Natural killer cell treated with Interleukin-12 subunit alpha and Interleukin-12 subunit beta and Interleukin-15 and Interleukin-18, amount 100 ng/mL, for 72 hours (primary cell): Measurements from ENCODE around the gene DYNC1H1. TPM values are rescaled to one million over a fixed set of nuclear protein-coding genes. Genes with fewer than 3 reads are reported as not detected.
"Not testable (repeated sequence)": the region's sequence is repeated elsewhere in the genome, so short reads cannot be mapped to it uniquely, and the experiment has no call there.

Source experiments
- ATAC-seq, 2 donors: fragments of 150-1000 bp; cut with Tn5 transposase in 1 of 2; sonication (Bioruptor Pico), chemical (Tn5 transposase) in 1 of 2; 2 replicates each; pipeline ENCODE4 v1.10.0; 2021
- DNase-seq: peaks from one replicate; pipeline ENCODE4 v3.0.0; 2022; ENCODE audit warnings: low spot score
- H3K27ac Mint-ChIP-seq, 2 donors: 1 replicate in 1 of 2; 2 replicates in 1 of 2; pipeline ENCODE4 v1.8.0; 2022; ENCODE audit warnings: mixed read lengths in 2 of 2, mild to moderate bottlenecking in 1 of 2, moderate library complexity in 1 of 2
- H3K27me3 Mint-ChIP-seq, 2 donors: 1 replicate in 1 of 2; 2 replicates in 1 of 2; pipeline ENCODE4 v1.8.0; 2022; ENCODE audit warnings: mixed read lengths in 2 of 2
- H3K36me3 Mint-ChIP-seq: one replicate; pipeline ENCODE4 v1.8.0; 2022; ENCODE audit warnings: mixed read lengths
- H3K4me1 Mint-ChIP-seq, 2 donors: 1 replicate in 1 of 2; 2 replicates in 1 of 2; pipeline ENCODE4 v1.8.0; 2022; ENCODE audit warnings: low read depth in 2 of 2, mixed read lengths in 2 of 2, mild to moderate bottlenecking in 1 of 2
- H3K4me3 Mint-ChIP-seq: one replicate; pipeline ENCODE4 v1.8.0; 2022; ENCODE audit warnings: mixed read lengths
- H3K9me3 Mint-ChIP-seq: 2 replicates; pipeline ENCODE4 v1.8.0; 2022; ENCODE audit warnings: mixed read lengths
- total RNA-seq, 2 donors: library from RNA; stranded (reverse); gene quantifications; one replicate each; pipeline ENCODE4 v1.2.3, GENCODE V29; 2022

DYNC1H1 gene
- total RNA-seq, 2 donors from 2014 or later, result 322 to 415 TPM

DNA sequence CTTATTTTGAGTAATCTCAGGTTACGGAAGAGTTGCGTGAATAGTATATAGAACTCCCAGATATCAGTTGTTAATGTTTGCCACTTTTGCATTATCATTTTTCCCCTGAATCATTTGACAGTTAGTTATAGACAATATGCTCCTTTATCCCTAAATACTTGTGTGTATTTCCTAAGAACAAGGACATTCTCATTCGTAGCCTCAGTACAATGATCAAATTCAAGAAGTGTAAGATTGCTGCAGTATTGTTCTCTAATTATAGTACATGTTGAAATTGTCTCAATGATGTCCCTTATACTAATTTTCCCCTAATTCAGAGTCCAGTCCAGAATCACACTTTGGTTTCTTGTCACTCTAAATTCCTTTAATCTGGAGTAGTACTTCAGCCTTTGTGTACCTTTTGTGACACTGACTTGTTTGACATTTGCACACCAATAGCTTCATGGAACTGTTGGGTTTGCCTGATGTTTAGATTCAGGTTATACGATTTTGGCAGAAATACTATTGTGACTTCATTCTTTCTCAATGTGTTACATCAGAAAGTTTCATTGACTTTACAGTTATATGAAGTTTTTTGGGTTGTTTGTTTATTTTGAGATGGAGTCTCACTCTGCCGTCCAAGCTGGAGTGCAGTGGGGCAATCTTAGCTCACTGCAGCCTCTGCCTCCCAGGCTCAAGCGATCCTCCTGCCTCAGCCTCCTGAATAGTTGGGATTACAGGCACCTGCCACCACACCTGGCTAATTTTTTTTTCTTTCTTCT lies 13.1 kb downstream of the DYNC1H1 start:
- no peak for ATAC-seq
- peaks cover 9 to 19% of the 10 kb centered on the region in 2 donors for H3K4me1 Mint-ChIP-seq
- no peak overlapping the region for H3K4me3 Mint-ChIP-seq
- H3K27me3 Mint-ChIP-seq, result no peaks in the 10 kb centered on the region
- no peaks in the 10 kb centered on the region for H3K9me3 Mint-ChIP-seq
- peaks cover 15% of the 10 kb centered on the region for H3K36me3 Mint-ChIP-seq
- no peak overlapping the region for H3K27ac Mint-ChIP-seq
- no peak for DNase-seq

DNA sequence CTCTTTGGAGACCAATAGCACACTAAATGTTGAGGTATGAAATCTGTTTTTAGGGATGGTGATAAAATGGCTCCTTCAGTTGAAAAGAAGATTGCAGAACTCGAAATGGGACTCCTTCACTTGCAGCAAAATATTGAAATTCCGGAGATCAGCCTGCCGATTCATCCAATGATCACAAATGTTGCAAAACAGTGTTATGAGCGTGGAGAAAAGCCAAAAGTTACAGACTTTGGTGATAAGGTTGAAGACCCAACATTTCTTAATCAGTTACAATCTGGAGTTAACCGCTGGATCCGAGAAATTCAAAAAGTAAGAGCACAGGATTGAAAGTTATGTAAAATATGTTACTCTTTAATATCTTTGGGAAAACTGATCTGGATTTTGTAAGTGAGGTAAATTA lies 15.3 kb downstream of the DYNC1H1 start:
- Mint-ChIP-seq H3K4me3 (no peak overlapping the region), H3K27me3 (no peaks in the 10 kb centered on the region), H3K27ac (no peak overlapping the region), H3K9me3 (no peaks in the 10 kb centered on the region), H3K4me1 (peaks cover 7 to 8% of the 10 kb centered on the region in 2 donors), H3K36me3 (peaks cover 23% of the 10 kb centered on the region)
- ATAC-seq, result no peak
- DNase-seq, result no peak

DNA sequence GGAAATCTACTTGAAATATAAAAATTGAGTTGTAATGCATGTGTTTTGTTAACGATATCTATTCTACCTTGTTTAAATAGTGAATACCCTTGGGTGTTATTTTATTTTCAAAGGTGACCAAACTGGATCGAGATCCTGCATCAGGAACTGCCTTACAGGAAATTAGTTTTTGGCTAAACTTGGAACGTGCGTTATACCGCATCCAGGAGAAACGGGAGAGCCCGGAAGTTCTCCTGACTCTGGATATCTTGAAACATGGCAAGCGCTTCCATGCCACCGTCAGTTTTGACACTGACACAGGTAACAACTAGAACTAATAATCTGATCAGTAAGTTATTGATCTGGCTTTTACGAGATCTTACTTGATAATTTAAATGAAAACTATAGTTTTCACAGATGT lies 15.9 kb downstream of the DYNC1H1 start:
- H3K27ac Mint-ChIP-seq, result no peak overlapping the region
- no peak for DNase-seq
- H3K27me3 Mint-ChIP-seq, result no peaks in the 10 kb centered on the region
- no peaks in the 10 kb centered on the region for H3K9me3 Mint-ChIP-seq
- peaks cover 2 to 3% of the 10 kb centered on the region in 2 donors for H3K4me1 Mint-ChIP-seq
- H3K36me3 Mint-ChIP-seq, result peaks cover 20% of the 10 kb centered on the region
- ATAC-seq, result no peak
- no peak overlapping the region for H3K4me3 Mint-ChIP-seq

DNA sequence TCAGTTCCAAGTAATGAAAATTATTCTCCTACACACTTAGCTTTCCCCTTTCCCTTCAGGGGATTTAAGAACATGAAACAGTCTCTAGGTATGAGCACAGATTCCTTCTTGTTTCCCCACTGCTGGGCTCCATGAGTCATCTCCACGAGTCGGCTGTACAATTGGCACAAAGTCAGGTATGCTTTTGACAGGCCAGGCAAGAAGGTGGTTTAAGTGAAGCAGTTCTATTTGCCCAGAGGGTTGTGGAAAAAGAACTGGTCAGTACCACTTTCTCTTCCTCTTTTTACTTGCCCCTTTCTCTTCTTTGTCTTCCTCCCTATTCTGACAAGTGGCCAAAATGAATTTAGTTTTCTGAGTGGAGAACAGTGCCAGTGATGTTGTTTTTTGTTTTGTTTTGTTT lies 16.3 kb downstream of the DYNC1H1 start:
- Mint-ChIP-seq H3K4me1 (no peaks in the 10 kb centered on the region), H3K27me3 (no peaks in the 10 kb centered on the region), H3K36me3 (peaks cover 21% of the 10 kb centered on the region), H3K4me3 (no peak overlapping the region), H3K9me3 (no peaks in the 10 kb centered on the region), H3K27ac (no peak overlapping the region)
- ATAC-seq (no peak), DNase-seq (no peak)

DNA sequence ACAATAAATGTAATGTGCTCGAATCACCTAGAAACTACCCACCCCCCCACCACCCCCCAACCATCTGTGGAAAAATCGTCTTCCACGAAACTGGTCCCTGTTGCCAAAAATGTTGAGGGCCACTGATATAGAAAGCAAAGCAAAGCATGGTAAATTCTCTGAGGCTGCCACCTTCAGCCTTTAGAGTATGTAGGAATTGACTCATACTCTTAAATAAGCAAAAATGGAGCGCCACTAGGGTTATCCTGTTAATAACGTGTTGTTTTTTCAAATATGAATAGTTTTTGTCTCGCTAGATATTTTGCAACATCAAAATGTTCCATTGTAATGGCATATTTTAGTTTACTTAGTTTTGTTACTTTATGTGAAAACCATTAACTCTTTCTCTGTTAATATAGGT lies 18.2 kb downstream of the DYNC1H1 start:
- H3K27ac Mint-ChIP-seq, result no peak overlapping the region
- no peaks in the 10 kb centered on the region for H3K4me1 Mint-ChIP-seq
- peaks cover 33% of the 10 kb centered on the region for H3K36me3 Mint-ChIP-seq
- H3K9me3 Mint-ChIP-seq, result no peaks in the 10 kb centered on the region
- DNase-seq (no peak), ATAC-seq (no peak)
- H3K4me3 Mint-ChIP-seq, result no peak overlapping the region
- no peaks in the 10 kb centered on the region for H3K27me3 Mint-ChIP-seq

DNA sequence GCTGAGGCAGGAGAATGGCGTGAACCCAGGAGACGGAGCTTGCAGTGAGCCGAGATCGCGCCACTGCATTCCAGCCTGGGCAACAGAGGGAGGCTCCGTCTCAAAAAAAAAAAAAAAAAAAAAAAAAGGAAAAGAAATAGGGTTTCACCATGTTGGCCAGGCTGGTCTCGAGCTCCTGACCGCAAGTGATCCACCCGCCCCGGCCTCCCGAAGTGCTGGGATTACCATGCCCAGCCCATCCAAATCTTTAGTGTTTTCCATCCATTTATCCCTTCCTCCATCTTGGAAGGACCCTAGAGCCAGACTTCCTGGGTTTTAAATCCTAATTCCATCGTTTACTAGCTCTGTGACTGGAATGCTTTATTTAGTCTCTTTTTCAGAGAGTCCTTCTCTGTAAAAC lies 20.5 kb downstream of the DYNC1H1 start:
- DNase-seq, H3K9me3 Mint-ChIP-seq, H3K27me3 Mint-ChIP-seq, H3K4me1 Mint-ChIP-seq, ATAC-seq, H3K27ac Mint-ChIP-seq, H3K4me3 Mint-ChIP-seq: not testable (repeated sequence)
- H3K36me3 Mint-ChIP-seq, result peaks cover 42% of the 10 kb centered on the region

DNA sequence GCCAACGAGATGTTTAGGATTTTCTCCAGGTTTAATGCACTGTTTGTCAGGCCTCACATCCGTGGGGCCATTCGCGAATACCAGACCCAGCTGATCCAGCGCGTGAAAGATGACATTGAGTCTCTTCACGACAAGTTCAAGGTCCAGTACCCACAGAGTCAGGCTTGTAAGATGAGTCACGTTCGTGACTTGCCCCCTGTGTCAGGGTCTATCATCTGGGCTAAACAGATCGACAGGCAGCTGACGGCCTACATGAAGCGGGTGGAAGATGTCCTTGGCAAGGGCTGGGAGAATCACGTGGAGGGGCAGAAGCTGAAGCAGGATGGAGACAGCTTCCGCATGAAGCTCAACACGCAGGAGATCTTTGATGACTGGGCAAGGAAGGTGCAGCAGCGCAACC lies 21.6 kb downstream of the DYNC1H1 start:
- Mint-ChIP-seq H3K36me3 (peaks cover 46% of the 10 kb centered on the region), H3K27me3 (no peaks in the 10 kb centered on the region), H3K4me1 (peaks cover 3 to 4% of the 10 kb centered on the region in 2 donors), H3K27ac (no peak overlapping the region), H3K4me3 (no peak overlapping the region), H3K9me3 (no peaks in the 10 kb centered on the region)
- ATAC-seq (no peak), DNase-seq (no peak)

DNA sequence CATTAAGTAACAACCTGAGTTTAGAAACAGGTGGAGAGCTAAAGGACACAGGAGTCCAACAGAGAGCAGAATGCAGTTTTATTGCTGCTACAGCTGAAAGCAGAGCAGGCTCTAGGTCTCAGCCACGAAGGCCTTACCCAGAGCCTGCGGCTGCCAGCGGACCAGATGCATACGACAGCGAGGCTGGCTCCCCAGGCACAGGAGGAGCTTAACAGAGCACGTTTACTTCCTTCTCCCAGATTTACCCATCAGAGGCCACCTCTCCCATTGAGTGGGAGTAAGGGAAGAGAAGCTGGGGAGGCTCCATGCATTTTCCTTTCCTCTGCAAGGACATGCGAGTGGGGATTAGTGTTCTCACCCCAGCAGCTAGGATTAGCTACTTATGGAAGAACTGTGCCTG lies 22.6 kb downstream of the DYNC1H1 start:
- Mint-ChIP-seq H3K27me3 (no peaks in the 10 kb centered on the region), H3K27ac (no peak overlapping the region), H3K4me3 (no peak overlapping the region), H3K4me1 (peaks cover 3 to 4% of the 10 kb centered on the region in 2 donors), H3K9me3 (no peaks in the 10 kb centered on the region), H3K36me3 (peaks cover 46% of the 10 kb centered on the region)
- ATAC-seq (no peak), DNase-seq (no peak)

DNA sequence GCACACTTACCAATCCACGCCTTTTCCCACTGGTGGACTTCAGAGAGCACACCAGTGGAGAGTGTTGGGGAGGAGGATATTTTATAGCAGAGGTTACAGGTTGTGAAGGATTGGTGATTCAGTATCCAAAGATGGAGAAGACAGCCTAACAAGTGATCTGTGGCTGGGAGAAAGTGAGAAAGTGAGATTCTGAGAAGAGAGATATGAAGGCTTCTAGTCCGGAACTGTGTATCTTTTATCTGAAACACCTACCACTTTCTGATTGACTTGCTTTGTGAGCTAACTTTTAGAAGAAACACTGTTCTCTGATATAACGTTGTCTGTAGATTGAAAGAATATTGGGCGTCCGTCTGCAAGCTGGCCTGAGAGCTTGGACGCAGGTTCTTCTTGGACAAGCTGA lies 24.0 kb downstream of the DYNC1H1 start:
- Mint-ChIP-seq H3K27me3 (no peaks in the 10 kb centered on the region), H3K4me1 (peaks cover 4 to 13% of the 10 kb centered on the region in 2 donors), H3K27ac (no peak overlapping the region), H3K4me3 (no peak overlapping the region), H3K36me3 (peaks cover 53% of the 10 kb centered on the region), H3K9me3 (no peaks in the 10 kb centered on the region)
- no peak for DNase-seq
- no peak for ATAC-seq

DNA sequence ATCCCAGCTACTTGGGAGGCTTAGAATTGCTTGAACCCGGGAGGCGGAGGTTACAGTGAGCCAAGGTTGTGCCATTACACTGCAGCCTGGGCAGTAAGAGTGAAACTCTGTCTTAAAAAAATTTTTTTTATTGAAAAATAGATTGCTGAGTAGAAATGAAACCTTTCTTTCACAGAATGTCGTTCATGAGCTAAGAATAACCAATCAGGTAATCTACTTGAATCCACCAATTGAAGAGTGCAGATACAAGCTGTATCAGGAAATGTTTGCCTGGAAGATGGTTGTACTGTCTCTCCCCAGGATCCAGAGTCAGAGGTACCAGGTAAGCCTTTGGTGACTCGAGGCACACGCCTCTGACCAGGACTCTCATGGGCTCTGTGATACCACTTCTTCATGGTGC lies 27.0 kb downstream of the DYNC1H1 start:
- Mint-ChIP-seq H3K27ac (no peak overlapping the region), H3K27me3 (no peaks in the 10 kb centered on the region), H3K9me3 (no peaks in the 10 kb centered on the region), H3K4me3 (no peak overlapping the region), H3K36me3 (peaks cover 60% of the 10 kb centered on the region), H3K4me1 (peaks cover 8 to 13% of the 10 kb centered on the region in 2 donors)
- DNase-seq (no peak), ATAC-seq (peak in 1 of 2 donors; percentile 46)

DNA sequence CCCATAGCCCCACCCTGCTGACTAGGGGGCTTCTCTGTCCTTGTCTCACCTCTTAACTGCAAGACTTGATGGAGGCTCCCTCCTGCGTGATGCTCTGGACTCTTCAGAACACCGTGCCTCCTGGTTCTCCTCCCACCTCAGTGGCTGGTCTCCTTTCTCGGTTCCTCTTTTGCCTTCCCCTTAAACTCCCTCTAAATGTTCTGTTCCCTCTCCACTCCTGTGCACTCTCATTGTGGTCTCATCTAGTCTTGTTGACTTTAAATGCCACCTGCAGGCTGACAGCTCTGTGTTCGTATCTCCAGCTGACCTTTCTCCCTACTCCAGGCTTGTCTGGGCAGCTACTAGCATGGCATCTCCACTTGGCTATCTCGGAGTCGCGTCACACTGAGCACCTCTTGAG lies 28.3 kb downstream of the DYNC1H1 start:
- DNase-seq, result no peak
- Mint-ChIP-seq H3K27ac (peak overlapping the region; percentile 5 to 30), H3K9me3 (no peaks in the 10 kb centered on the region), H3K4me3 (no peak overlapping the region), H3K4me1 (peaks cover 8 to 13% of the 10 kb centered on the region in 2 donors), H3K27me3 (no peaks in the 10 kb centered on the region), H3K36me3 (peaks cover 60% of the 10 kb centered on the region)
- ATAC-seq, result no peak

DNA sequence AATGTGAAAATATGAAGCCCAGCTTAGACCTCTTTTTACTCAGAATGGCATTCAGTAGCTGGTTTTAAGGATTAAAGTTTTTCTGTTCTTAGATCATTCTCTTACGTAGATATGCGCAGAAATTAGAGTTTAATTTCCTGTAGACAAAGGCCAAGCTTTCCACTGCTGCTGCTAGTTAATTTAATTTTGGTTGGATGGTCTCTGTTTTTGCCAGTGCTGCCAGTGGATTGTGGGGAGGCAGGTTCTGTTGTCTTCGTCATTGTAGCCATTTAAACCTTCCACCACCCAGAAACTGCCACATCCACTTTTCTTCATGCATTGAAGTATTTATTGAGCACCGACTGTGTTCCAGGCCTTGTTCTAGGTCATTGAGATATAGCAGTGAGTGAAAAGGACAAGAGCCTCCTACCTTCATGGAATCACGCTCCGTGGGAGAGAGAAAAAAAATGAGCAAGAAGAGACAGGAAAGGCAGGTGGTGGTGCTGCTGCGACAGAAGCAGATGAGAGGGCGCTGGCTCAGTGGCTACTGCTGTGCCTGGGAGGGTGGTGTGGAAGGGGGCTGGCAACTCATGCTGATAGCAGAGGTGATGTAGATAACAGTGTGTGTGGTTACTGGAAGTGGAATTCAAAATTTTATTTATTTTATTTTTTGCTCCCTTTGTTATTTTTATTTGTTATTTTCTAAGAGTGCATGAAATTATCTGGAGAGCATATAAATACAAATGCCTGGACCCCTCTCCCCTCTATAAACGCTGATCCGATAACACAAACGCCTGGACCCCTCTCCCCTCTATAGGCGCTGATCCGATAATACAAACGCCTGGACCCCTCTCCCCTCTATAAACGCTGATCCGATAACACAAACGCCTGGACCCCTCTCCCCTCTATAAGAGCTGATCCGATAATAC lies 33.3 kb downstream of the DYNC1H1 start:
- Mint-ChIP-seq H3K36me3 (peaks cover 46% of the 10 kb centered on the region), H3K9me3 (no peaks in the 10 kb centered on the region), H3K27me3 (no peaks in the 10 kb centered on the region), H3K27ac (no peak overlapping the region), H3K4me3 (no peak overlapping the region), H3K4me1 (peaks cover 3 to 6% of the 10 kb centered on the region in 2 donors)
- no peak for DNase-seq
- no peak for ATAC-seq

DNA sequence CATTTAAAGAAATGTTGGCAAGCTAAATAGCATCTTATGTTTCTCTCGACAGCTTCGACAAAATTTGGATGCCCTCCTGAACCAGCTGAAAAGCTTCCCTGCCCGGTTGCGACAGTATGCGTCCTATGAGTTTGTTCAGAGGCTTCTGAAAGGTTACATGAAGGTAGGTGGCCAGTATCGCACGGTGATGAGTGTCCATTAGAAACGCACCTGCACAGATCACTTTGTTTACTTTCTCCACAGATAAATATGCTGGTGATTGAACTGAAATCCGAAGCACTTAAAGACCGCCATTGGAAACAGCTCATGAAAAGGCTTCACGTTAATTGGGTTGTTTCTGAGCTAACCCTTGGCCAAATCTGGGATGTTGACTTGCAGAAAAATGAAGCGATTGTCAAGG lies 36.5 kb downstream of the DYNC1H1 start:
- Mint-ChIP-seq H3K4me1 (no peaks in the 10 kb centered on the region), H3K9me3 (no peaks in the 10 kb centered on the region), H3K27me3 (no peaks in the 10 kb centered on the region), H3K27ac (no peak overlapping the region), H3K36me3 (peaks cover 21% of the 10 kb centered on the region), H3K4me3 (no peak overlapping the region)
- DNase-seq (no peak), ATAC-seq (no peak)

DNA sequence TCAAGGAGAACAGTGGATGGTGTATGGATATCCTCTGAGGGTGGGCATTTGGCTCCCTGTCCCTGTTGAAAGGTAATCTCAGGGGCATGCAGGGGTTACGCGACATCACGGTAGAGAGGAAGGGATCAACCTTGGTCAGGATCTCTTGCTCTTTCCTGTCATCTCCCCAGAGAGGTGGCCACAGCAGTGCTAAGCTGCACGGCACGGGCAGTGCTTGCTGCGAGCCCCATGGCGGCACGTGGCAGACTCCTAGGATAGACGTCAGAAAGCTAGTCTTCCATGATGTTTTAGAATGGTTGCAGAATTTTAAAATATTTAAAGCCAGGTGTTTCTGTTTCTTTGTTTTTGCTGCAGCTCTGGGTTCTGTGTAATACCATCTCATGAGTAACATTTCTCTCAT lies 41.0 kb downstream of the DYNC1H1 start:
- peaks cover 20% of the 10 kb centered on the region for H3K36me3 Mint-ChIP-seq
- no peak for ATAC-seq
- no peaks in the 10 kb centered on the region for H3K9me3 Mint-ChIP-seq
- H3K4me3 Mint-ChIP-seq, result no peak overlapping the region
- no peak for DNase-seq
- no peaks in the 10 kb centered on the region for H3K4me1 Mint-ChIP-seq
- H3K27ac Mint-ChIP-seq, result no peak overlapping the region
- H3K27me3 Mint-ChIP-seq, result no peaks in the 10 kb centered on the region
